Left renal cortex interstitium (tissue), 4 donors: Measurements from ENCODE around the gene NDUFAF5. TPM values are rescaled to one million over a fixed set of nuclear protein-coding genes. Genes with fewer than 3 reads are reported as not detected.
A peak's percentile ranks its signal among the peaks of the same experiment; 100 is the strongest.

Source experiments
- DNase-seq, 4 donors: peaks; one replicate each; pipeline ENCODE4 v3.0.0-alpha.2; 2013; ENCODE audit warnings: low read depth in 4 of 4, low spot score in 2 of 4, missing footprints in 1 of 4
- polyA plus RNA-seq, 4 donors: library from polyadenylated mRNA; unstranded; fragments of 120-200 nt; gene quantifications; one replicate each; pipeline ENCODE4 v1.2.1, GENCODE V29; 2013; ENCODE audit not compliant: insufficient read length in 4 of 4

NDUFAF5 gene
- polyA plus RNA-seq, 4 donors: 26.9 to 37.9 (median 32.4) TPM

DNA sequence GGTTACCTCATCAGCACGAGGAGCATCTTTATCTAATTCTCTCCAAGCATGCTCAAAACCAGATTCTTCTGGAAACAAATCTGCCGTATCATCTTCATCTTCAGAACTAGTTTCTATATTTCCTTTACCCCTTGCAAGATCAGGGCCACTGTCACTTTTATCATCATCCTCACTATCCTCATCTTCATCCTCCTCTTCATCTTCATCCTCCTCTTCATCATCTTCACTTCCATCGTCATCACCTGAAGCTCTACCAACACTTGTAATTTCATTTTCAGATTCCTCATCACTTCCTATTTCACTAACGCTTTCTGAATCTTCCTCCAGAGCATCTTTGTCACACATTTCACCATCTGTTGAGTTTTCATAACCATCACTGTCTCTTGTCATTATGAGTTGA lies 9.0 kb upstream of the NDUFAF5 start:
- DNase-seq: no peak

DNA sequence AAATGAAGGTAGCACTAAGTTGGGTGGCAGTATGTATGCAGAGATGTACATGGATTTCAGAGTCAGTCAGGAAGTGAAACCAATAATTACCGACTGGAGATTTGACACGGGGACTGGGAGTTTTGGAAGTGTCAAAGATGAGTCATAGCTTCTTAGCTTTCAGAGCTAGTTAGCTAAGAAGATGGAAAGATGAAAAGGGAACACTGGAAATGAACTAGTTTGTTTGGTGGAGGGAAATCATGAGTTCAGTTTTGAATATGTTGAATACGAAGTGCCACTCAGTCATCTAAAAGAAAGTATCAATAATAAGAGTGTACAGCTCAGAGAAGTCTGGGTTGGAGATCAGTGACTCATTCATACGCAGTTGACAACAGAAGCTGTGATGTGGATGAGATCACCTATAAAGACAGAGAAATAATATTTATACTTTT lies 7.6 kb upstream of the NDUFAF5 start:
- DNase-seq: no peak

GRCh38 chr20:13778827-13779226 lies 6.0 kb upstream of the NDUFAF5 start:
- DNase-seq: no peak

- no peak for DNase-seq
These were observed 1.3 kb upstream of the NDUFAF5 start for GRCh38 chr20:13783528-13783927.

GRCh38 chr20:13784271-13784892 lies 446 bp upstream of the NDUFAF5 start:
- DNase-seq: no peak

GRCh38 chr20:13786143-13786828 lies 1.5 kb downstream of the NDUFAF5 start:
- no peak for DNase-seq

DNA sequence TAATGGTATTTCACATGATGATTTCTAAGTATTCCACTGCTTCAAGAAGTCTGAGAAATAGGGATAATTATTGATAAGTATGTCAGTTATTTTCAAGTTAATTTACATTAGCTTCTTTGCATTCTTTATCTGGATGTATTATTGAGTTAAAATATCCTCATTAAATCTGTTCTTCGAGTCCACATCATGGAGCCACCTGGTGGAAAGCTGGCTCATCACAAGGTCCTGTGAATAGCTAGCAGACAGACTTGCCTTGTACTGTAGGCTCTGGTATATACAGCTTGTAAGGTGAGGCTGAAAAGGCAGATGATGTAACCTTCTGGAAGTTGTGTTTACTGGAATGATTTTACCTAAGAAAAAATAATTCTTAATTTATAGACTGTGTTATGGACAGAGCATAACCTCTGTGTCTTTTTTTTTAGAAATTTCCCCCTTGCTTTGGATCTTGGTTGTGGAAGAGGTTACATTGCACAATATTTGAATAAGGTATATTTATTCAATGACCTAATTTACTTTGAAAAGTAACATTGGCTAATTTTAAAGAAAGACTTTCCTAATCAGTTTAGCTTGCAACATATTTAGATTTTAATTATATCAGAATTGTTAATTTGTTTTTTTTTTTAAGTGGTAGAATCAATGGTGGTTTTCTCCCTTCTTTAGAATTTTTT lies 3.5 kb downstream of the NDUFAF5 start:
- peak in 1 of 4 donors; percentile 38 for DNase-seq

- no peak for DNase-seq
These were observed 5.9 kb downstream of the NDUFAF5 start for GRCh38 chr20:13790708-13791107.

- DNase-seq: no peak
These were observed 7.0 kb downstream of the NDUFAF5 start for GRCh38 chr20:13791540-13792459.

DNA sequence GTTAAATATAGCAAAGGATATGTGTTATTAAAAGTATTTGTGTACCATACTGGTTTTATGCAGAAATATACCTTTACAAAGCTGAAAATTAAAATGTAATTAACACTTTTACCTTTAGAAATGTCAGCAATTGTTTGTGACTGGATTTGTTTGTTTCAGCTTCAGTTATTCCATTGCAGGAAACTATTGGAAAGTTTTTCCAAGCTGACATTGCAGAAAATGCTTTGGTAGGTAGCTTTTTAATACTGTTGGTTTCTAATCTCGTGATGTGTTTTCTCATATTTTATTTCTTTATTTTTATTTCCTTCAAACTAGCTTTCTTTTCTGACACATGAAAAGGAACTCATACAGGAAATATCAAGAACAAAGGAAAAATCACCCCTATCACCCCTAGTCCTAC lies 8.2 kb downstream of the NDUFAF5 start:
- no peak for DNase-seq

- no peak for DNase-seq
These were observed 9.8 kb downstream of the NDUFAF5 start for GRCh38 chr20:13794667-13795066.

GRCh38 chr20:13799040-13799439 lies 14.2 kb downstream of the NDUFAF5 start:
- no peak for DNase-seq

GRCh38 chr20:13799974-13800373 lies 15.1 kb downstream of the NDUFAF5 start:
- no peak for DNase-seq

GRCh38 chr20:13800728-13801134 lies 15.9 kb downstream of the NDUFAF5 start:
- no peak for DNase-seq

DNA sequence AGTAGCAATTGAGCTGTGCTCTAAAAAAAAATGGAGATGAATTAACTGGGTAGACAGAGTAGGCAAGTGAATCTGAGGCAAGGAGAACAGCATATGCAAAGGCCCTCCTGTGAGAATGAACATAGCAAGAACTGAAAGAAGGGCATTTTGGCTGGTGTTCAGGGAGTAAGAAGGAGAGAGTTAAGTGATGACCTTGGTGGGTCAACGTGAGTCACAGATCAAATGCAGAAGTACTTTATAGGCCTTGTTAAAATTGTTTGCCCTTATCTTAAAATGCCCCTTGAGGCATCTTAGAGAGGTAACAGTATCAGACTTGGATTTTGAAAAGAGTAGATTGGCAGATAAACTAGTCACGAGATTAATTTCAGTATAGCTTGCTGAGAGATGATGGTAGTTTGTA lies 24.5 kb downstream of the NDUFAF5 start:
- no peak for DNase-seq

- no peak for DNase-seq
These were observed 25.0 kb downstream of the NDUFAF5 start for GRCh38 chr20:13809855-13810254.

GRCh38 chr20:13810446-13810845 lies 25.6 kb downstream of the NDUFAF5 start:
- no peak for DNase-seq

GRCh38 chr20:13813910-13814309 lies 29.1 kb downstream of the NDUFAF5 start:
- DNase-seq: no peak

DNA sequence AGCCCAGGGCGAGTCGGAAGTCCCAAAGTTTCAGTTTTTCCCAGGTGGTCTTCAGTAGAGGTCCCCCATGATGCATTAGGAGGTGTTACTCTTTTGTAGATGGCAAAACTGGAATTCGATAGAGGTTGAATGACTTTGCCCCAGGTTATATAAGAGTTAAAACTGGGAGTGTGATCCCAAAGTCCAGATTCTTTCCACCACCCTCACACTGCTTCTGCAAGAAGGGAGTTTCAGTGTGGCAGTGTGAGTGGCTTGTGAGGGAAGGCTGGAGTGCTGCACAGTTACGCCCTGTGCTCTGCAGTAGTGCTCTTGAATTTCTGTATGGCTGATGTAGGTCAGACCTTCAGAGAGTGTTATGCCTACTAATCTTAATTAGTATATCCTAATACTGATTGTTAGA lies 29.8 kb downstream of the NDUFAF5 start:
- DNase-seq: no peak

GRCh38 chr20:13816757-13817156 lies 31.9 kb downstream of the NDUFAF5 start:
- no peak for DNase-seq

- no peak for DNase-seq
These were observed 32.5 kb downstream of the NDUFAF5 start for GRCh38 chr20:13817342-13817741.
